Measurements from ENCODE around the gene RNF31.

Gene RNF31

DNA sequence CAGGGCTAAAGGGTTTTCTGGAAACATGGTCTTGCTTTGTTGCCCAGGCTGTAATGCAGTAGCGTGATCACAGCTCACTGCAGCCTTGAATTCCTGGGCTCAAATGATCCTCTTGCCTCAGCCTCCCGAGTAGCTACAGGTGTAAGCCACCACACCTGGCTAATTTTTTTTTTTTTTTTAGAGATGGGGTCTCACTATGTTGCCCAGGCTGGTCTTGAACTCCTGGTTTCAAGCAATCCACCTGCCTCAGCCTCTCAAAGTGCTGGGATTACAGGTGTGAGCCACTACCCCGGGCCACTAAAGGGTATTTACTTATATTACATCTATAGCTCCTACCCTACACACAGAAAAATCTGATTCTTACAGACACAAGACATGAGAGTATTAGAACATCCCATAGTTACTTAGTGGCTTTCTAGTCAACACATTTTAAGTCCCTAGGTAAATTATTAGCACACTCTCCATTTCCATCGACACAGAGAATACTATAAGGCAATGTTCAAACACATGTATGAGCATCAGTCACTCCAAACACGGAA, 38.9 kb upstream of the RNF31 start:
- H3K27ac ChIP-seq (ENCODE audit: low read depth, low read length), result no peak overlapping the region
- H3K36me3 ChIP-seq (ENCODE audit: insufficient read depth, low read length), result no peaks in the 10 kb centered on the region
- no peak overlapping the region for H3K9ac ChIP-seq (ENCODE audit: low read length)
- H3K9me3 ChIP-seq (ENCODE audit: low read length), result no peaks in the 10 kb centered on the region
- peaks cover 9% of the 10 kb centered on the region for H3K4me1 ChIP-seq (ENCODE audit: insufficient read depth, low read length)
- H3K4me3 ChIP-seq (ENCODE audit: low read depth in 1 of 2, low read length in 2 of 2), result no peak overlapping the region
- H3K27me3 ChIP-seq (ENCODE audit: control insufficient read depth in 1 of 2, insufficient read depth in 2 of 2, low read length in 2 of 2), result no peaks in the 10 kb centered on the region

DNA sequence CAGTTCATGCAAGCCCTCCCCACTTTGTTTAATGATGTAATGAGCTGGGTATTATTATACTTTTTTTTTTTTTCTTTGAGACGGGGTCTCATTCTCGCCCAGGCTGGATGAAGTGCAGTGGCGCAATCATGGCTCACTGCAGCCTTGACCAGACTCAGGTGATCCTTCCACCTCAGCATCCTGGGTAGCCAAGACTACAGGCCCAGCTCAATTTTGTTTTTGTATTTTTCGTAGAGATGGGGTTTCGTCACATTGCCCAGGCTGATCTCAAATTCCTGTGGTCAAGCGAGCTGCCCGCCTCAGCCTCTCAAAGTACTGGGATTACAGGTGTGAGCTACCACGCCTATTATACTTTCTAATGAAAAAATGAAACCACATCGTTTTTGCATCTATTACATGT, 37.2 kb upstream of the RNF31 start:
- Histone ChIP-seq H3K4me1 (ENCODE audit: insufficient read depth, low read length) (peaks cover 10% of the 10 kb centered on the region), H3K9me3 (ENCODE audit: low read length) (no peaks in the 10 kb centered on the region), H3K27ac (ENCODE audit: low read depth, low read length) (no peak overlapping the region), H3K36me3 (ENCODE audit: insufficient read depth, low read length) (no peaks in the 10 kb centered on the region), H3K9ac (ENCODE audit: low read length) (no peak overlapping the region), H3K4me3 (ENCODE audit: low read depth in 1 of 2, low read length in 2 of 2) (no peak overlapping the region), H3K27me3 (ENCODE audit: control insufficient read depth in 1 of 2, insufficient read depth in 2 of 2, low read length in 2 of 2) (no peaks in the 10 kb centered on the region)

DNA sequence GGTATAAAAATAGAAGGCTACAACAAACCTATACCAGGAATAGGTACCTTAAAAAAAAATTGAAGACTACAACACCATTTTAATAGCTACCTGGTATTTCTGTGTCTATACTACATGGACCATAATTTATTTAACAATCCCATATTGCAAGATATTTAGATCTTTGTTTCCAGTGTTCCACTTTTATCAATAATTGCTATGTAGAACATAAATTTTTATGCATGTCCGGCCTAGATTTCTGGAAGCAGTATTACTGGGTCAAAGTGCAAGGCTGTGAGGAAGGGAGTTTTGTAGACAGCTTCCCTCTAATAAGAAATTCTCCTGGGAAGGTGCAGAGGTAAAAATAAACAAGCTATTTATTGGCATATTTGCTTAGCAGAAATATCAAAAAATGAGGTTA, 36.8 kb upstream of the RNF31 start:
- H3K27ac ChIP-seq (ENCODE audit: low read depth, low read length), result no peak overlapping the region
- H3K4me1 ChIP-seq (ENCODE audit: insufficient read depth, low read length), result peaks cover 12% of the 10 kb centered on the region
- H3K4me3 ChIP-seq (ENCODE audit: low read depth in 1 of 2, low read length in 2 of 2), result no peak overlapping the region
- H3K27me3 ChIP-seq (ENCODE audit: control insufficient read depth in 1 of 2, insufficient read depth in 2 of 2, low read length in 2 of 2), result no peaks in the 10 kb centered on the region
- no peak overlapping the region for H3K9ac ChIP-seq (ENCODE audit: low read length)
- H3K36me3 ChIP-seq (ENCODE audit: insufficient read depth, low read length), result no peaks in the 10 kb centered on the region
- H3K9me3 ChIP-seq (ENCODE audit: low read length), result no peaks in the 10 kb centered on the region

DNA sequence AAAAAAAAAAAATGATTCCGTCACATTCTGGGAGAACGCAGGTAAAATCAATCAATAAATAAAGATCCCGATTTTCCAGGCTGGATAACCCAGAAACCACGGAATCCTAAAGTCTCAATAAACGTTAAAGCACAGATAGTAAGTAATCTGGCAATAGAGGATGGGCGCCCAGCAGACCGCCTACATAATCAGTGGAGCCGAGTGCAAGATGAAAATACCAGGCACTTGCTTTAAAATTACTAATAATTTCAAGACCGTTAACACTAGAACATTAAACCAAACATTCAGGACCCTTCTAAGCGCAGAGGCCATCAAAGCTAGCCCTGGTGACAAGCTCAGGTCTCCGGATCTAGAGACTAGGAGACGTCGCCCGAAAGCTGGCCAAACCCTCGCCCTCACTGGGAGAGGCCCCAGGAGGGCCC, 33.9 kb upstream of the RNF31 start:
- Histone ChIP-seq H3K27me3 (ENCODE audit: control insufficient read depth in 1 of 2, insufficient read depth in 2 of 2, low read length in 2 of 2) (no peaks in the 10 kb centered on the region), H3K36me3 (ENCODE audit: insufficient read depth, low read length) (peaks cover 11% of the 10 kb centered on the region), H3K9ac (ENCODE audit: low read length) (peak overlapping the region; percentile 66), H3K9me3 (ENCODE audit: low read length) (no peaks in the 10 kb centered on the region), H3K4me1 (ENCODE audit: insufficient read depth, low read length) (peaks cover 25% of the 10 kb centered on the region), H3K4me3 (ENCODE audit: low read depth in 1 of 2, low read length in 2 of 2) (peak overlapping the region; percentile 82 to 84), H3K27ac (ENCODE audit: low read depth, low read length) (peak overlapping the region; percentile 87)

- peak overlapping the region; percentile 66 for H3K9ac ChIP-seq (ENCODE audit: low read length)
- peaks cover 17% of the 10 kb centered on the region for H3K36me3 ChIP-seq (ENCODE audit: insufficient read depth, low read length)
These were observed 33.3 kb upstream of the RNF31 start for GRCh38 chr14:24113801-24114531.

DNA sequence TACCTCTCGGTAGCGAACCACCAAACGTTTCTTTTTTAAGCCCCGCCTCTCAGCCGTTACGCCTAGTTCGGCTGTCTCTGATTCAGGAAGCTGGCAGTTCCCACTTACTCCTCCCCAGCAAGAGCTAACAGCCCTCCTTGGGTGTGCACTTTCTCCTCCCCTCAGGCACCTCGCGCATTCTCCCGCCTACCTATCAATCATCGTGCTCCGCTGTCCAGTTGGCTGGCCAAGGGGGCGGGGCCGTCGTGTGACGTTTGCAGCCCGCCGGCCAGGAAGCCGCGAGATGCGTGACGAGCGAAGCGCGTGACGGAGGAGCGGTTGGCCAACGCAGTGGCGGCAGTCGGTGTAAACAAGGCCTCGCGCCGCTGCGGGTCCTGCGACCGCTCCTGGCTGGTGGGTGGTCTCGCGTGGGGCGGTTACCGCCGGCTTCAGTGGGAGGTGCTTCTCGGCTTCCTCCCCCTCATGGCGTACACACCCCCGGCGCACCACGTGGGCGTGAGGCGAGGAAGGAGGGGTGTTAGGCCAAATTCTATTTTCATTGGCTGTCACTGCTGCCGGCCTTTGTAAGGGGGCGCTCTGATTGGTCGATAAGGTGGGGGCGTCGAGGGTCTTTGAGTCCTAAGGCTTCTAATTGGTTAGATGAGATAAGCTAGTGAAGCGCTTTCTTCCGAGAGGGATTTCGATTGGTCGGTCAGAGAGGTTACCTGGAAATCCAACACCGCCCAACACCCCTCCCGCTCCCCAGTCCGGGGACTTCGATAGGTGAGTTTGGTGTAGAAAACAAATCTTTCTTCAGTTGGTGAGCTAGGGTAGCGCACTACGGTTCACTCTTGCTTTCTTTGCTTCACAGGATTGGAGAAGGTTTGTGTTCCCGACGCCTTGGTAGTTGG, 32.5 kb upstream of the RNF31 start, which contains the start of the genes DCAF11 and NRL:
Gene DCAF11, plus strand, starts transcription at position 246 of the 890 bp plus-strand sequence. CDS start 818 bp downstream, outside the sequence.
Gene NRL, minus strand, starts transcription at position 418 of the 890 bp plus-strand sequence. CDS start 32,101 bp downstream, outside the sequence.
- Histone ChIP-seq H3K4me3 (ENCODE audit: low read depth in 1 of 2, low read length in 2 of 2) (peak within 1 kb of the TSS; percentile 84 to 87), H3K36me3 (ENCODE audit: insufficient read depth, low read length) (peaks cover 25% of the 10 kb centered on the region), H3K9me3 (ENCODE audit: low read length) (no peaks in the 10 kb centered on the region), H3K27me3 (ENCODE audit: control insufficient read depth in 1 of 2, insufficient read depth in 2 of 2, low read length in 2 of 2) (no peaks in the 10 kb centered on the region), H3K27ac (ENCODE audit: low read depth, low read length) (peak within 1 kb of the TSS; percentile 93), H3K4me1 (ENCODE audit: insufficient read depth, low read length) (peaks cover 19% of the 10 kb centered on the region), H3K9ac (ENCODE audit: low read length) (peak within 1 kb of the TSS; percentile 66)

More at GRCh38 chr14:24113801-24114531, 33.3 kb upstream of the RNF31 start:
- H3K9me3 ChIP-seq (ENCODE audit: low read length), result no peaks in the 10 kb centered on the region
- peaks cover 20% of the 10 kb centered on the region for H3K4me1 ChIP-seq (ENCODE audit: insufficient read depth, low read length)
- H3K27ac ChIP-seq (ENCODE audit: low read depth, low read length), result peak overlapping the region; percentile 87
- no peaks in the 10 kb centered on the region for H3K27me3 ChIP-seq (ENCODE audit: control insufficient read depth in 1 of 2, insufficient read depth in 2 of 2, low read length in 2 of 2)
- peak overlapping the region; percentile 82 to 84 for H3K4me3 ChIP-seq (ENCODE audit: low read depth in 1 of 2, low read length in 2 of 2)

- Histone ChIP-seq H3K36me3 (ENCODE audit: insufficient read depth, low read length) (peaks cover 28% of the 10 kb centered on the region), H3K27me3 (ENCODE audit: control insufficient read depth in 1 of 2, insufficient read depth in 2 of 2, low read length in 2 of 2) (no peaks in the 10 kb centered on the region), H3K27ac (ENCODE audit: low read depth, low read length) (peak overlapping the region; percentile 93), H3K4me1 (ENCODE audit: insufficient read depth, low read length) (peaks cover 19% of the 10 kb centered on the region), H3K9ac (ENCODE audit: low read length) (peak overlapping the region; percentile 59), H3K9me3 (ENCODE audit: low read length) (no peaks in the 10 kb centered on the region), H3K4me3 (ENCODE audit: low read depth in 1 of 2, low read length in 2 of 2) (peak overlapping the region; percentile 84 to 87)
These were observed 31.7 kb upstream of the RNF31 start for GRCh38 chr14:24115422-24116127.

- Histone ChIP-seq H3K9me3 (ENCODE audit: low read length) (no peaks in the 10 kb centered on the region), H3K27me3 (ENCODE audit: control insufficient read depth in 1 of 2, insufficient read depth in 2 of 2, low read length in 2 of 2) (no peaks in the 10 kb centered on the region), H3K36me3 (ENCODE audit: insufficient read depth, low read length) (peaks cover 35% of the 10 kb centered on the region), H3K4me1 (ENCODE audit: insufficient read depth, low read length) (peaks cover 19% of the 10 kb centered on the region), H3K4me3 (ENCODE audit: low read depth in 1 of 2, low read length in 2 of 2) (peak overlapping the region in 1 of 2 donors; percentile 84), H3K27ac (ENCODE audit: low read depth, low read length) (no peak overlapping the region), H3K9ac (ENCODE audit: low read length) (peak overlapping the region; percentile 59)
These were observed 31.0 kb upstream of the RNF31 start for GRCh38 chr14:24116128-24116814.

DNA sequence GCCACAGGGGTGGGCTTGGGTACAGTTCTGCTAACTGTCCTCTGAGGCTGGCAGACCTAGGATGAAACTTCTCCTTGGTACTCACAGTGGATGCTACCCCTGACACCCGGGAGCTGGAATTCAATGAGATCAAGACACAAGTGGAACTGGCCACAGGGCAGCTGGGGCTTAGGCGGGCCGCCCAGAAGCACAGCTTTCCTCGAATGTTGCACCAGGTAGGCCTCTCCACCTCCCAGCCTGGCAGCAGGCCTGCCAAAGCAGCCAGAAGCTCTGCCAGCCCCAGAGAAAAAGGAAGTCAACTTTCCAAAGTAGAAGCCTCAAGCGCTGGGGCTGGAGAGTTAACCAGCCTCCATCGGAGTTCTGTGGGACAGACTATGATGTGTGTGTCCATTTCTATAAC, 30.1 kb upstream of the RNF31 start:
- no peak overlapping the region for H3K4me3 ChIP-seq (ENCODE audit: low read depth in 1 of 2, low read length in 2 of 2)
- no peaks in the 10 kb centered on the region for H3K27me3 ChIP-seq (ENCODE audit: control insufficient read depth in 1 of 2, insufficient read depth in 2 of 2, low read length in 2 of 2)
- H3K9me3 ChIP-seq (ENCODE audit: low read length), result no peaks in the 10 kb centered on the region
- peaks cover 19% of the 10 kb centered on the region for H3K4me1 ChIP-seq (ENCODE audit: insufficient read depth, low read length)
- H3K27ac ChIP-seq (ENCODE audit: low read depth, low read length), result no peak overlapping the region
- peaks cover 41% of the 10 kb centered on the region for H3K36me3 ChIP-seq (ENCODE audit: insufficient read depth, low read length)
- no peak overlapping the region for H3K9ac ChIP-seq (ENCODE audit: low read length)

- H3K4me3 ChIP-seq (ENCODE audit: low read depth in 1 of 2, low read length in 2 of 2), result no peak overlapping the region
- no peaks in the 10 kb centered on the region for H3K27me3 ChIP-seq (ENCODE audit: control insufficient read depth in 1 of 2, insufficient read depth in 2 of 2, low read length in 2 of 2)
- no peak overlapping the region for H3K27ac ChIP-seq (ENCODE audit: low read depth, low read length)
- H3K4me1 ChIP-seq (ENCODE audit: insufficient read depth, low read length), result peaks cover 16% of the 10 kb centered on the region
- H3K36me3 ChIP-seq (ENCODE audit: insufficient read depth, low read length), result peaks cover 54% of the 10 kb centered on the region
- no peaks in the 10 kb centered on the region for H3K9me3 ChIP-seq (ENCODE audit: low read length)
- H3K9ac ChIP-seq (ENCODE audit: low read length), result no peak overlapping the region
These were observed 27.6 kb upstream of the RNF31 start for GRCh38 chr14:24119691-24120090.

Data from muscle layer of colon (tissue), 2 donors.